HG02610 (cell line): Measurements from ENCODE around the gene FOXP1.

ENCODE experiments used
- ATAC-seq: cut with Tn5 transposase; IDR thresholded peaks from one replicate; pipeline ENCODE4 v1.9.1; 2021; ENCODE audit warnings: mild to moderate bottlenecking, moderate library complexity; ENCODE audit not compliant: unreplicated experiment

Gene FOXP1

GRCh38 chr3:71166339-71167240 is 416.9 kb downstream of the FOXP1 start:
- ATAC-seq = no peak

DNA sequence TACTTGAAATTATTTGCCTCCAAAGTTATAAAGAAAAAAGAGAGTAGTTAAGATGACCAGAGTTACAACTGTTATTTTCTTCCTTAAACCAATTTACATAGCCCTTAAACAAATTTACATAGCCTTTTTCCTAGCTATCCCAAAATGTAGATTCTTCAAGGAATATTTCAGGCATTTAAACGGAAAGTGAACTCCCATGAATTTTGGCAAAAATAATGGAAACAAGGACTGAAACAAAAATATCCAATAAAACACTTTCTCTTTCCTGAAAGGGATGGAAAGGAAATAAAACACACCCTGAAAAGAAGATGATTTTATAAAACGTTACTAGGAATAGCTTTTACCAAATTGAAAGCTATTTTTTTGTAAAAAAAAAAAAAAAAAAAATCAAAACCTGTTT is 418.6 kb downstream of the FOXP1 start:
- ATAC-seq = no peak

GRCh38 chr3:71163198-71163918 is 420.2 kb downstream of the FOXP1 start:
- ATAC-seq = no peak

- no peak for ATAC-seq
Measured at GRCh38 chr3:71162221-71162620, 421.3 kb downstream of the FOXP1 start.

- ATAC-seq = no peak
Measured at GRCh38 chr3:71160785-71161546, 422.6 kb downstream of the FOXP1 start.

DNA sequence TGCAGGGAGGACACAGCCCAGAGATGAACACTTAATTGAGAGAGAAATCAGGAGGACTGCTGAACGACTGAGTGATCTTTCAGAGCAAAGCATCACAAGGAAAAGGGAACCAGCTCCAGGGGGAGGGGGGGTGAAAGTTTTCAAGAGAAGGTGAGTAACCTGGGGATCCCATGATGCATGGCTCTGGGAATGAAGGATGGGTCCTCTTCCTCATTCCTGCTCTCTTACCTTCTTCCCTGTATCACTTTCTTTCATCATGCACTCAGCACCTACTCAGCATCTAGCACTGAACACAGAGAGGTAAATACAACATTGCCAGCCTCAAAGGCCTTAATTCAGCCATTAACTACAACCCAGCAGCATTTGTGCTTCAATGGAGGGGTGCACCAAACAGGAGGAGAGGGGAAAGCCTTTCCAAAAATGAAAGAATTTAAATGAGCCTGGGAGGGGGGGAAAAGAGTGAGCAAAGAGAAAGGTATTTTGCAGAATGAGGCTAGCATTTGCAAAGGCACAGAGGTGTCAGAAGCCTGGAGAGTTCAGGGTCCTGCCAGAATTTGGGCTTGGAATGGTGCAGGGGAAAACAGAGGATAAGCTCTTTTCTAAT is 427.4 kb downstream of the FOXP1 start:
- no peak for ATAC-seq

DNA sequence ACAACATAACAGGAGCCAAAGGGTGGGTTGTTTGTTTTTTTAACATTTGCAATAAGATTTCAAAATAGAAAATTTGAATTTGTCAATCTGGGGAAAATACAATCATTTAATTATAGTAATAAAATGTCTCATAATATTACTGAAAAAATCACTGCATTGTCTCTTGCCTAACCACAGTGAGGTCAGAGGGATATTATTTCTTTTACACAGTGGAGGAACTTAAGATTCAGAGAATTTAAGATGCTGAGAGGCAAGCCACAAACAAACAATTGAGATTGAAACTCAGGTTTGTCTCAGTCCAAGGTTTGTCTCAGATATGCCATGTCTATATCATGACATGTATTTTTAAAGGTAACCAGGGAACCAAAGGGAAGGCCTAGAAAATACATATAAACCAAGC is 428.7 kb downstream of the FOXP1 start:
- no peak for ATAC-seq

DNA sequence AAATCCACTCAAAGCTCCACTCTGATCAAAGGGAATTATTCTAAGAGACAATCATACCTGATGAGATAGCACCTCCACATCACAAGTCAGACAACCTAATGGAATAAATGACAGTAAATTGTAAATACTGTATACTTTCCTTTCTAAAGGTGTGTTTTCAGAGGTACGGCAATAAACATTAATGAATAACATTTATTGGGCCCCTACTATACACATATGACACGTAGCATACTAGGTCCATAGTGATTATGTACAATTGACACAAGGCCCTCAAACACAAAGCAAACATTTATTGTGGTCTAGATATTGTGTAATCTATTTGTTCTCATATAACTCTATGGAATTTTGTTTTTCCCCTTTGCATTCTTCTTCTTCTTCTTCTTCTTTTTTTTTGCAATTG is 429.8 kb downstream of the FOXP1 start:
- ATAC-seq = no peak

DNA sequence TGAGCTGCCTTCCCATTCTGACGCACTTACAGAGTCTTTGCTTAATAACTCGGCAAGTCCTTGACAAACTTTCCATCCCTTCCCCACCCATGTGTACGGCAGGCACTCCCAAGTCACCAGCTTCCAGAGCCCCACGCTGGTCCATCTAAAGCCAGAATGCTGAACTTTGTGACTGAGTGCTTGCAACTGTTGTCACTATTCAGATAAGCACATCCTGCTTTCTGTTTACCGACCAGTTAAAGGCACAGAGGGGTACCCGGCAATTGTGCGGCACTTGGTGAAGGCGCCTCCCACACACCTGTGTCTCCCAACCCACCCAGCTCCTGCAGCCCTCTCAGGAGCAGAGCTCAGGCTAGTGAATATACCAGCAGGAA is 430.6 kb downstream of the FOXP1 start:
- ATAC-seq = no peak

- ATAC-seq = no peak
Measured at GRCh38 chr3:71152039-71152891, 431.3 kb downstream of the FOXP1 start.

- no peak for ATAC-seq
Measured at GRCh38 chr3:71149959-71150954, 433.3 kb downstream of the FOXP1 start.

GRCh38 chr3:71148455-71149060 is 435.0 kb downstream of the FOXP1 start:
- no peak for ATAC-seq

DNA sequence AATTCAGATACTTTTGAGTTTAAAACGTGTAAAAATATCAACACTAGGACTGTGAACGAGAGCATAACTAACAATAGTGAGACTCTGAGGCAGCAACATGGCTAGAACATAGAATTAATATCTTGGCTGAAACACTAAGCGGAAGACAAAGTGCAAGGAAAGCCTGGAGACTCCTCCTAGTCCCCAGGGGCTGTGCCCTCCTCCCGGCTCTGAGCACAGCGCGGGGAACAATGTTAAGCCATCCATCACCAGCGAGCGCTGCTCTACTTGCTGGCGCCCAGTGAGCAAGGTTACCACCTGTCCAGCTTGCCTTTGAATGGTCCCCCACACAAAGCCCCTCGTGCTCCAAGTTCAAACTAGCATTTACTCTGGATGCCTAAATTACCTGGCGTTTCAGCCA is 436.9 kb downstream of the FOXP1 start:
- no peak for ATAC-seq

DNA sequence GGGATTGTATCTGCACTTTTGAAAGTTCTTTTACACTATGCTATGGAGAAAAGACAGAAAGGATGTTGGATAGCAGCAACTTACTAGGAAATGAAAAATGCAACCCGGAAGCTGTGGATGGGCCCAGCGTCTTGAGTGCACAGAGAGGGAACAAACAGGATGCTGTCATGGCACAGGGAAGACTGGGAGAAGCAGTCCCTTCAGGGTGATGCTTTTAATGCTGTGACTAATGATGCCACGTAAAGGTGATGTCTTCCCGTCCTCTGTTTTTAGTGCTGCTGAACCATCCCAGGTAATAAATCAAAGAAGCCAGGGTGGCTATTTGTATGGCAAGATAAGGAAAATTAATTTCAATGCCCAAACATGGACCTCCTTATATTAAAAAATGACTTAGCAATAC is 437.6 kb downstream of the FOXP1 start:
- no peak for ATAC-seq

GRCh38 chr3:71144525-71145253 is 438.8 kb downstream of the FOXP1 start:
- no peak for ATAC-seq

DNA sequence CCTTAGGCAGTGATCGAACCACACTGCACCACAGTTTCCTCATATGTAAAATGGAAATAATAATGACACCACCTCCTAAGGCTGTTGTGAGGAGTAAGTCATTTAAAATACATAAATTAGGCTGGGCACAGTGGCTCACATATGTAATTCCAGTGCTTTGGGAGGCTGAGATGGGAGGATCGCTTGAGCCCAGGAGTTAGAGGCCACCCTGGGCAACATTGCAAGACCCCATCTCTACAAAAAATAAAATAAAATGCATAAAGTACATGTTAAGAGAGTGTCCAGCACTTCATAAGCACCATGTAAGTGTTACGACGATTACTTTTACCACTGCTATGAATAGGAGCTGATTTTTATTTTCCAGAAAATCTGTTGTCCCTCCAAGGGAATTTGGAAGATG is 440.0 kb downstream of the FOXP1 start:
- no peak for ATAC-seq

DNA sequence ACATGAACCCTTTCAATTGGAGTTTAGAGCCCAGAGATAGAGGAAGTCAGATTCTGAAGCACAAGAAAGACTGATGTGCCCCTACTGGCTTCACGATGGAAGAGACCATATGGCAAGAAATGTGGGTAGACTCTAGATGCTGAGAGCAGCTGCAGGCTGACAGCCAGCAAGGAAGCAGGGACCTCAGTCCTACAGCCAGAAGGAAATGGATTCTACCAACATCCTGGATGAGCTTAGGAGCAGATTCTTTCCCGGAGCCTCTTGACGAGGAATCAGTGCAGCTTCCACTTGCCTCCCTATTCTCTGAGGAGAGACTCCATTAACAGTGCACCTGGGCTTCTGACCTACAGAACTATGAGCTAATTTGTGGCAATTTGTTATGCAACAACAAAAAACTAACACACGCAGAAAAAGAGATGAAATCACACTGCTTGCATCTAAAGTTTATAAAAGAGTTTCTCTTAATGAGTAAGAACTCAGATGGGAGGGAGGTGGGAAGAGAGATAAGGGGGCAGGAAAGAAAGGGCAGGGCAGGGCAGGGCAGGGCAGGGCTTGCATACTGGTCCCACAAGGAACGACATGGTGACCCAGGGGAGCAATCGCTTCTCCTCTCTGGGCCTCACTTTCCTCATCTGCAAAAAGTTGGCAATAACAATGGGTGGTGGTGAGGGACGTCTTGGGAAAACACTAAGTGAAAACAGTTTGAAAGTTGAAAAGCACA is 440.9 kb downstream of the FOXP1 start:
- ATAC-seq = no peak
